WTC11 (cell line): ENCODE results near the gene TST. TPM values are rescaled to one million over a fixed set of nuclear protein-coding genes. Genes with fewer than 3 reads are reported as not detected.

Experiments used
- ATAC-seq: fragments of 200-7000 bp; cut with Tn5 transposase; 2 replicates; pipeline ENCODE4 v1.10.0; 2021; ENCODE audit warnings: mild to moderate bottlenecking, moderate library complexity
- CTCF ChIA-PET: fragments of 300-600 bp; sonication (Branson Sonifier 250); formaldehyde crosslinking; loops from one replicate; lab custom pipeline; 2021; ENCODE audit warnings: antibody characterized with exemption; lab: Charles Lee
- POLR2A ChIA-PET: fragments of 350-600 bp; sonication (Branson Sonifier 250); formaldehyde crosslinking; loops from one replicate; lab custom pipeline; 2021; ENCODE audit warnings: antibody characterized with exemption; lab: Charles Lee
- DNase-seq: peaks from one replicate; pipeline ENCODE4 v3.0.0; 2021; ENCODE audit warnings: low spot score
- H3K27ac Mint-ChIP-seq: 2 replicates; pipeline ENCODE4 v1.8.0; 2021; ENCODE audit warnings: mixed read lengths
- H3K27me3 Mint-ChIP-seq: 2 replicates; pipeline ENCODE4 v1.8.0; 2021; ENCODE audit warnings: low read depth, mild to moderate bottlenecking, moderate library complexity, mixed read lengths
- H3K36me3 Mint-ChIP-seq: 2 replicates; pipeline ENCODE4 v1.8.0; 2021; ENCODE audit warnings: mixed read lengths
- H3K4me1 Mint-ChIP-seq: 2 replicates; pipeline ENCODE4 v1.8.0; 2022; ENCODE audit warnings: mixed read lengths
- H3K4me3 Mint-ChIP-seq: 2 replicates; pipeline ENCODE4 v1.8.0; 2021; ENCODE audit warnings: mild to moderate bottlenecking, moderate library complexity, mixed read lengths
- H3K9me3 Mint-ChIP-seq: 2 replicates; pipeline ENCODE4 v1.8.0; 2021; ENCODE audit warnings: mixed read lengths
- CREB1 ChIP-seq: sonication (generic); formaldehyde crosslinking; IDR thresholded peaks from 2 replicates; pipeline ENCODE4 v1.8.0; 2023; ENCODE audit warnings: mild to moderate bottlenecking, missing genetic modification reagents
- ELF4 ChIP-seq: sonication (generic); formaldehyde crosslinking; IDR thresholded peaks from 2 replicates; pipeline ENCODE4 v1.8.1; 2022; ENCODE audit warnings: low read depth, mild to moderate bottlenecking, moderate library complexity, missing genetic modification reagents
- ESRRA ChIP-seq: sonication (generic); formaldehyde crosslinking; IDR thresholded peaks from 2 replicates; pipeline ENCODE4 v1.8.1; 2022; ENCODE audit warnings: mild to moderate bottlenecking, missing genetic modification reagents, borderline replicate concordance
- FOXK1 ChIP-seq: sonication (generic); formaldehyde crosslinking; IDR thresholded peaks from 2 replicates; pipeline ENCODE4 v1.8.0; 2022; ENCODE audit warnings: mild to moderate bottlenecking, moderate library complexity, missing genetic modification reagents
- GABPB1 ChIP-seq: sonication (generic); formaldehyde crosslinking; IDR thresholded peaks from 2 replicates; pipeline ENCODE4 v1.8.1; 2023; ENCODE audit warnings: mild to moderate bottlenecking, missing genetic modification reagents
- GRHL2 ChIP-seq: fragments of 250-450 bp; sonication (Bioruptor Pico); IDR thresholded peaks from 2 replicates; pipeline ENCODE4 v1.8.0; 2022; ENCODE audit warnings: mild to moderate bottlenecking, moderate library complexity; ENCODE audit not compliant: insufficient replicate concordance, severe bottlenecking
- JUN ChIP-seq: sonication (generic); formaldehyde crosslinking; IDR thresholded peaks from 2 replicates; pipeline ENCODE4 v1.8.0; 2023; ENCODE audit warnings: mild to moderate bottlenecking, missing genetic modification reagents
- NFE2L1 ChIP-seq: sonication (generic); formaldehyde crosslinking; IDR thresholded peaks from 2 replicates; pipeline ENCODE4 v1.8.1; 2023; ENCODE audit warnings: missing genetic modification reagents
- RORB ChIP-seq: fragments of 250-450 bp; sonication (Bioruptor Pico); IDR thresholded peaks from 2 replicates; pipeline ENCODE4 v1.9.0; 2021; ENCODE audit warnings: mild to moderate bottlenecking
- SMAD3 ChIP-seq: sonication (generic); formaldehyde crosslinking; IDR thresholded peaks from 2 replicates; pipeline ENCODE4 v1.8.0; 2022; ENCODE audit warnings: missing genetic modification reagents, mild to moderate bottlenecking, borderline replicate concordance
- SOX15 ChIP-seq: fragments of 250-450 bp; sonication (Bioruptor Pico); IDR thresholded peaks from 2 replicates; pipeline ENCODE4 v1.9.0; 2021; ENCODE audit warnings: mild to moderate bottlenecking
- SP1 ChIP-seq: sonication (generic); formaldehyde crosslinking; conservative IDR thresholded peaks from 2 replicates; pipeline ENCODE4 v1.8.1; 2022; ENCODE audit warnings: missing genetic modification reagents
- TEAD1 ChIP-seq: sonication (generic); formaldehyde crosslinking; IDR thresholded peaks from 2 replicates; pipeline ENCODE4 v1.8.0; 2022; ENCODE audit warnings: mild to moderate bottlenecking, missing genetic modification reagents
- TP53 ChIP-seq: sonication (generic); formaldehyde crosslinking; IDR thresholded peaks from 2 replicates; pipeline ENCODE4 v1.8.1; 2023; ENCODE audit warnings: mild to moderate bottlenecking, missing genetic modification reagents
- ZNF121 ChIP-seq: sonication (generic); formaldehyde crosslinking; IDR thresholded peaks from 2 replicates; pipeline ENCODE4 v1.8.0; 2023; ENCODE audit warnings: missing genetic modification reagents
- ZNF416 ChIP-seq: fragments of 250-450 bp; sonication (Bioruptor Pico); IDR thresholded peaks from 2 replicates; pipeline ENCODE4 v1.9.0; 2021; ENCODE audit warnings: mild to moderate bottlenecking, inconsistent platforms
- ZNF671 ChIP-seq: fragments of 250-450 bp; sonication (Bioruptor Pico); IDR thresholded peaks from 2 replicates; pipeline ENCODE4 v1.8.0; 2021; ENCODE audit warnings: mild to moderate bottlenecking
- total RNA-seq: library from RNA; stranded (reverse); gene quantifications from 3 replicates; pipeline ENCODE4 v1.2.3, GENCODE V29; 2021
- TF ChIP-seq, protein P1 (sequence below): fragments of 250-450 bp; sonication (Bioruptor Pico); IDR thresholded peaks from 2 replicates; pipeline ENCODE4 v1.9.0; 2021; ENCODE audit warnings: mild to moderate bottlenecking
- TF ChIP-seq, protein P2 (sequence below): sonication (generic); formaldehyde crosslinking; IDR thresholded peaks from 2 replicates; pipeline ENCODE4 v1.8.1; 2022; ENCODE audit warnings: mild to moderate bottlenecking, missing genetic modification reagents, moderate library complexity, borderline replicate concordance
- TF ChIP-seq, protein P3 (sequence below): fragments of 200-600 bp; IDR thresholded peaks from 2 replicates; pipeline ENCODE4 v1.8.0; 2022; ENCODE audit warnings: antibody characterized with exemption
- TF ChIP-seq, protein P4 (sequence below): sonication (generic); formaldehyde crosslinking; IDR thresholded peaks from 2 replicates; pipeline ENCODE4 v1.8.1; 2023; ENCODE audit warnings: mild to moderate bottlenecking, missing genetic modification reagents
- TF ChIP-seq, protein P5 (sequence below): sonication (generic); formaldehyde crosslinking; IDR thresholded peaks from 2 replicates; pipeline ENCODE4 v1.8.0; 2022; ENCODE audit warnings: mild to moderate bottlenecking, missing genetic modification reagents
- TF ChIP-seq, protein P6 (sequence below): sonication (generic); formaldehyde crosslinking; IDR thresholded peaks from 2 replicates; pipeline ENCODE4 v1.8.1; 2022; ENCODE audit warnings: missing genetic modification reagents, borderline replicate concordance

The TST gene
- total RNA-seq, 1 experiment from 2014 or later, result 24.4 TPM

DNA sequence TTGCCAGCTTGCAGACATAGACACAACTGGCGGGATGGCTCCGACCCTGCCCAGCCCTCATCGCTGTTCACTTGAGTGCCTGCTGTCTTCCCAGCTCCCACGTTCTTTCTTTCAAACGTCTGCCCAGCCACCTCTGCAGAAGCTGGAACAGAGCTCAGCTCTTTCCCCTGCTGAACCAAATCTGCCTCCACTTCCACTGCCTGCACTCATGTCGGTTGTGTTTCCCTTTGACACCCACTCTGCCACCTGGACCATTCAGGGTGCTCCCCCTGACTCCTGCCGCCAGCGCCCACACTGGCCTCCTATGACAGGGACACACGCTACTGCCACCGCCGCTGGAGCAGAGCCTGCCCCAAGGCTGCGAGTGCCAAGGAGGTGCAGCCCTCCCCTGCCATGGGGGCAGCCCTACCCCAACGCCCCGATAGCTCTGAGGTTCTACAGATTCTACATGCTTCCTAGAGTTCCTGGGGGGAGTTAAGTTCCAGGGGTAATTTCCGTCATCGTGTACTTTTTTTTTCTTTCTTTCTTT, 37.9 kb downstream of the TST start:
- ATAC-seq (no peak), DNase-seq (no peak)
- TF ChIP-seq CREB1, result no peak
- no peak for TF ChIP-seq ZNF416 (CRISPR knock-in tag)
- TF ChIP-seq GRHL2 (CRISPR knock-in tag), result no peak
- no peak for TF ChIP-seq ESRRA (CRISPR knock-in tag)
- TF ChIP-seq, protein P1, sequence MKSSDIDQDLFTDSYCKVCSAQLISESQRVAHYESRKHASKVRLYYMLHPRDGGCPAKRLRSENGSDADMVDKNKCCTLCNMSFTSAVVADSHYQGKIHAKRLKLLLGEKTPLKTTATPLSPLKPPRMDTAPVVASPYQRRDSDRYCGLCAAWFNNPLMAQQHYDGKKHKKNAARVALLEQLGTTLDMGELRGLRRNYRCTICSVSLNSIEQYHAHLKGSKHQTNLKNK, result no peak
- no peak for TF ChIP-seq NFE2L1 (CRISPR knock-in tag)
- no peak for TF ChIP-seq JUN (CRISPR knock-in tag)
- no peak for TF ChIP-seq FOXK1 (CRISPR knock-in tag)
- TF ChIP-seq SOX15 (CRISPR knock-in tag), result no peak
- TF ChIP-seq, protein P2, sequence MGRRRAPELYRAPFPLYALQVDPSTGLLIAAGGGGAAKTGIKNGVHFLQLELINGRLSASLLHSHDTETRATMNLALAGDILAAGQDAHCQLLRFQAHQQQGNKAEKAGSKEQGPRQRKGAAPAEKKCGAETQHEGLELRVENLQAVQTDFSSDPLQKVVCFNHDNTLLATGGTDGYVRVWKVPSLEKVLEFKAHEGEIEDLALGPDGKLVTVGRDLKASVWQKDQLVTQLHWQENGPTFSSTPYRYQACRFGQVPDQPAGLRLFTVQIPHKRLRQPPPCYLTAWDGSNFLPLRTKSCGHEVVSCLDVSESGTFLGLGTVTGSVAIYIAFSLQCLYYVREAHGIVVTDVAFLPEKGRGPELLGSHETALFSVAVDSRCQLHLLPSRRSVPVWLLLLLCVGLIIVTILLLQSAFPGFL (CRISPR knock-in tag), result no peak
- H3K4me1 Mint-ChIP-seq, result peaks cover 13% of the 10 kb centered on the region
- H3K27me3 Mint-ChIP-seq, result peaks cover 26% of the 10 kb centered on the region
- peaks cover 10% of the 10 kb centered on the region; the same call in 1 of the 2 replicates for H3K36me3 Mint-ChIP-seq
- POLR2A ChIA-PET, result interaction anchor here (0.6 to 0.7 kb wide), 2 partner anchors 121 to 1145 kb away, joined by 3 to 4 read pairs; no protein-coding TSS in a partner anchor
- H3K9me3 Mint-ChIP-seq, result peaks cover 12% of the 10 kb centered on the region
- CTCF ChIA-PET, result interaction anchor here (0.7 to 5.0 kb wide), 6 partner anchors 10 to 205 kb away, joined by 3 to 26 read pairs (median 4); partner anchors contain the start of genes IFT27 and TST
- no peak overlapping the region for H3K27ac Mint-ChIP-seq
- H3K4me3 Mint-ChIP-seq, result no peak overlapping the region

DNA sequence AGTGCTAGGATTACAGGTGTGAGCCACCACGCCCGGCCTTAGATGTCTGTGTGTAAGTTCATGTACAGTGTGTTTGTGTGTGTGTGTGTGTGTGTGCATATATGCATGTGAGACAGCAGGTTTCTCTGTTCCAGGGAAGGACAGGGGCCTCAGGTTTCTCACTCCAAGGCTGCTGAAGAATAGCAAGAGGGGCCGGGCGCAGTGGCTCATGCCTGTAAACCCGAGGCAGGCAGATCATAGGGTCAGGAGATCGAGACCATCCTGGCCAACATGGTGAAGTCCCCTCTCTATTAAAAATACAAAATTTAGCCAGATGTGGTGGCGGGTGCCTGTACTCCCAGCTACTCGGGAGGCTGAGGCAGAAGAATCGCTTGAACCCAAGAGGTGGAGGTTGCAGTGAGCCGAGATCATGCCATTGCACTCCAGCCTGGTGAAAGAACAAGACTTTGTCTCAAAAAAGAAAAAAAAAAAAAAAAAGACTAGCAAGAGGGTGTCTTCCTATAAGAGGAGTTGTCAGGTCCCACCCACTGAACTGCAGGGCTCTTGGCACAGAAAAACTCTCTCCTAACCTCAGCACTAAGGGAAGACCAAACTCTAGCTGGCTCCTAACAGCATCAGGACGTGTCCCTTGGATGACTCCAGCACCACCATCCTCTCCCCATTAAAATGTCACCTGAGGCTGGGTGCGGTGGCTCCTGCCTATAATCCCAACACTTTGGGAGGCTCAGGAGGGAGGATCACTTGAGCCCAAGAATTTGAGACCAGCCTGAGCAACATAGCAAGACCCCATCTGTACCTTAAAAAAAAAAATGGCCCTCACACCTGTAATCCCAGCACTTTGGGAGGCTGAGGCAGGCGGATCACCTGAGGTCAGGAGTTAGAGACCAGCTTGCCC, 40.0 kb downstream of the TST start:
- ChIA-PET POLR2A (no interaction called here), CTCF (interaction anchor here (0.7 to 5.0 kb wide), 6 partner anchors 7 to 222 kb away, joined by 3 to 26 read pairs (median 13); no protein-coding TSS in a partner anchor)

DNA sequence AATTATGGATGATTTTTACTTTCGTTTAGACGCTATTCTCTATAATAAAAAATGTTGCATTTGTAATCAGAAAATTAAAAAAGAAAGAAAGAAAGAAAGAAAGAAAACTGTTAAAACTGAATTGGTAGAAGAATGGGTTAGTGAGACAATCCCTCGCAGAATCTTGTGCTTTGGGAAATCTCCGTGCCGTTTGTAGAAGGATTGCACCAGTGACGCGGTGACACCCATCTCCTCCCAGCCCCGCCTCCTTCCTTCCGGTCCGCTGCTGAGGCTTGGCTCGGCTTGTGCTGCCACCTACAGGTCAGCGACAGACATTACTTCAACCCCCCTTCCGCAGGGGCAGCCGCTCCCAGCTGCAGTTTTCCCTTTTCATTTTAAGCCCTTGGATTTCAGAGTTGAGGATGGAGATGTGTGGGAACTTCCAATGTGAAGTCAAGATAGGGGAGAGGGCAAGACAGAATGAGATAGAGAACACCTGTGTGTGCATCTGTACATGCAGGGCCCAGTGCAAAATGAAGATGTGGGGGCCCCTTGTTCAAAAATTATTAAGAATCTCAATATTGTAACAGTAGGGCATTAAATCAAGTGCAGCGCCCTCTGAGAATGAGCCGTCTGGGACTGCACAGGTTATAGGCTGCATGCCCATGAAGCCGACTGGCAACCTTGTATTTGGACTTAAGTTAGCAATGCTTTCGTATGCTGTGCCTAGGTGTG, 41.1 kb downstream of the TST start:
- H3K27me3 Mint-ChIP-seq, result peaks cover 15% of the 10 kb centered on the region
- H3K9me3 Mint-ChIP-seq, result no peaks in the 10 kb centered on the region
- H3K36me3 Mint-ChIP-seq, result no peaks in the 10 kb centered on the region
- peaks cover 13% of the 10 kb centered on the region for H3K4me1 Mint-ChIP-seq
- H3K4me3 Mint-ChIP-seq, result peak overlapping the region; percentile 77
- ChIA-PET CTCF (interaction anchor here (0.5 to 3.4 kb wide), 93 partner anchors 9 to 509 kb away, joined by 3 to 66 read pairs (median 5); partner anchors contain the start of genes CACNG2, IFT27, IL2RB and KCTD17), POLR2A (interaction anchor here (0.6 to 1.7 kb wide), 2 partner anchors 122 to 429 kb away, joined by 3 to 4 read pairs; no protein-coding TSS in a partner anchor)
- ATAC-seq (peak; percentile 65), DNase-seq (peak; percentile 91)
- H3K27ac Mint-ChIP-seq, result no peak overlapping the region
- TF ChIP-seq SOX15 (CRISPR knock-in tag), result no peak
- TF ChIP-seq GABPB1 (CRISPR knock-in tag), result peak; percentile 67; the same call in 1 of the 2 replicates
- no peak for TF ChIP-seq TEAD1 (CRISPR knock-in tag)
- no peak for TF ChIP-seq ZNF121 (CRISPR knock-in tag)
- TF ChIP-seq, protein P3, sequence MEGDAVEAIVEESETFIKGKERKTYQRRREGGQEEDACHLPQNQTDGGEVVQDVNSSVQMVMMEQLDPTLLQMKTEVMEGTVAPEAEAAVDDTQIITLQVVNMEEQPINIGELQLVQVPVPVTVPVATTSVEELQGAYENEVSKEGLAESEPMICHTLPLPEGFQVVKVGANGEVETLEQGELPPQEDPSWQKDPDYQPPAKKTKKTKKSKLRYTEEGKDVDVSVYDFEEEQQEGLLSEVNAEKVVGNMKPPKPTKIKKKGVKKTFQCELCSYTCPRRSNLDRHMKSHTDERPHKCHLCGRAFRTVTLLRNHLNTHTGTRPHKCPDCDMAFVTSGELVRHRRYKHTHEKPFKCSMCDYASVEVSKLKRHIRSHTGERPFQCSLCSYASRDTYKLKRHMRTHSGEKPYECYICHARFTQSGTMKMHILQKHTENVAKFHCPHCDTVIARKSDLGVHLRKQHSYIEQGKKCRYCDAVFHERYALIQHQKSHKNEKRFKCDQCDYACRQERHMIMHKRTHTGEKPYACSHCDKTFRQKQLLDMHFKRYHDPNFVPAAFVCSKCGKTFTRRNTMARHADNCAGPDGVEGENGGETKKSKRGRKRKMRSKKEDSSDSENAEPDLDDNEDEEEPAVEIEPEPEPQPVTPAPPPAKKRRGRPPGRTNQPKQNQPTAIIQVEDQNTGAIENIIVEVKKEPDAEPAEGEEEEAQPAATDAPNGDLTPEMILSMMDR, result peak; percentile 90
- TF ChIP-seq, protein P4, sequence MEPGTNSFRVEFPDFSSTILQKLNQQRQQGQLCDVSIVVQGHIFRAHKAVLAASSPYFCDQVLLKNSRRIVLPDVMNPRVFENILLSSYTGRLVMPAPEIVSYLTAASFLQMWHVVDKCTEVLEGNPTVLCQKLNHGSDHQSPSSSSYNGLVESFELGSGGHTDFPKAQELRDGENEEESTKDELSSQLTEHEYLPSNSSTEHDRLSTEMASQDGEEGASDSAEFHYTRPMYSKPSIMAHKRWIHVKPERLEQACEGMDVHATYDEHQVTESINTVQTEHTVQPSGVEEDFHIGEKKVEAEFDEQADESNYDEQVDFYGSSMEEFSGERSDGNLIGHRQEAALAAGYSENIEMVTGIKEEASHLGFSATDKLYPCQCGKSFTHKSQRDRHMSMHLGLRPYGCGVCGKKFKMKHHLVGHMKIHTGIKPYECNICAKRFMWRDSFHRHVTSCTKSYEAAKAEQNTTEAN, result no peak
- no peak for TF ChIP-seq ZNF671 (CRISPR knock-in tag)
- TF ChIP-seq SP1, result peak; percentile 59; the same call in 1 of the 2 replicates
- no peak for TF ChIP-seq SMAD3
- TF ChIP-seq RORB (CRISPR knock-in tag), result no peak
- TF ChIP-seq TP53 (CRISPR knock-in tag), result no peak

More for the DNA sequence above, 40.0 kb downstream of the TST start:
- ATAC-seq, result no peak
- DNase-seq, result no peak
- TF ChIP-seq ELF4 (CRISPR knock-in tag) (no peak), ZNF671 (CRISPR knock-in tag) (no peak)
- TF ChIP-seq, protein P5, sequence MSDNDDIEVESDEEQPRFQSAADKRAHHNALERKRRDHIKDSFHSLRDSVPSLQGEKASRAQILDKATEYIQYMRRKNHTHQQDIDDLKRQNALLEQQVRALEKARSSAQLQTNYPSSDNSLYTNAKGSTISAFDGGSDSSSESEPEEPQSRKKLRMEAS (CRISPR knock-in tag), result no peak
- TF ChIP-seq, protein P6, sequence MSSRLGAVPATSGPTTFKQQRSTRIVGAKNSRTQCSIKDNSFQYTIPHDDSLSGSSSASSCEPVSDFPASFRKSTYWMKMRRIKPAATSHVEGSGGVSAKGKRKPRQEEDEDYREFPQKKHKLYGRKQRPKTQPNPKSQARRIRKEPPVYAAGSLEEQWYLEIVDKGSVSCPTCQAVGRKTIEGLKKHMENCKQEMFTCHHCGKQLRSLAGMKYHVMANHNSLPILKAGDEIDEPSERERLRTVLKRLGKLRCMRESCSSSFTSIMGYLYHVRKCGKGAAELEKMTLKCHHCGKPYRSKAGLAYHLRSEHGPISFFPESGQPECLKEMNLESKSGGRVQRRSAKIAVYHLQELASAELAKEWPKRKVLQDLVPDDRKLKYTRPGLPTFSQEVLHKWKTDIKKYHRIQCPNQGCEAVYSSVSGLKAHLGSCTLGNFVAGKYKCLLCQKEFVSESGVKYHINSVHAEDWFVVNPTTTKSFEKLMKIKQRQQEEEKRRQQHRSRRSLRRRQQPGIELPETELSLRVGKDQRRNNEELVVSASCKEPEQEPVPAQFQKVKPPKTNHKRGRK (CRISPR knock-in tag), result no peak
- TF ChIP-seq, all 79 proteins: peak for 0
- Mint-ChIP-seq H3K4me3 (no peak overlapping the region), H3K4me1 (peaks cover 13% of the 10 kb centered on the region), H3K36me3 (no peaks in the 10 kb centered on the region), H3K27ac (no peak overlapping the region), H3K27me3 (peaks cover 15% of the 10 kb centered on the region), H3K9me3 (no peaks in the 10 kb centered on the region)
